SK-N-SH (cell line): Measurements from ENCODE around the gene THADA. TPM values are rescaled to one million over a fixed set of nuclear protein-coding genes. Genes with fewer than 3 reads are reported as not detected.

Experiments used
- CTCF ChIA-PET: fragments of 300-600, 350-600 bp; formaldehyde crosslinking; extraction: SDS; loops from one replicate; lab custom pipeline; 2021; lab: Yijun Ruan, JAX
- POLR2A ChIA-PET: fragments of 350-600 bp; sonication (Branson Sonifier 250); formaldehyde crosslinking; extraction: SDS; loops from one replicate; lab custom pipeline; 2020; ENCODE audit warnings: antibody characterized with exemption, inconsistent platforms; lab: Yijun Ruan, JAX
- DNase-seq: peaks from one replicate; pipeline ENCODE4 v3.0.0; 2012
- H2AFZ ChIP-seq: fragments of 200-600 bp; sonication (generic); 2 replicates; pipeline ENCODE4 v1.8.1; 2016; ENCODE audit warnings: antibody characterized with exemption, mild to moderate bottlenecking, low read depth
- H3F3A ChIP-seq: fragments of 200-600 bp; sonication (generic); replicated peaks from 2 replicates; pipeline ENCODE3; 2016; ENCODE audit warnings: antibody characterized with exemption, mild to moderate bottlenecking; ENCODE audit not compliant: insufficient read depth
- H3K27ac ChIP-seq, 2 experiments: fragments of 200-500 bp in 1 of 2; fragments of 200-600 bp in 1 of 2; sonication (Bioruptor generic) in 1 of 2; sonication (generic), shearing (Covaris generic) in 1 of 2; 2 replicates each; pipeline versions ENCODE4 v1.5.1 to v1.6.1; 2014 to 2016; ENCODE audit warnings: low read depth in 2 of 2, inconsistent platforms in 1 of 2, low read length in 1 of 2, mild to moderate bottlenecking in 1 of 2, mixed read lengths in 1 of 2
- H3K27me3 ChIP-seq: fragments of 200-600 bp; sonication (generic), shearing (Covaris generic); 2 replicates; pipeline ENCODE4 v1.6.1; 2016; ENCODE audit warnings: mixed run types; ENCODE audit not compliant: insufficient read depth
- H3K36me3 ChIP-seq, 2 experiments: fragments of 200-500 bp in 1 of 2; fragments of 200-600 bp in 1 of 2; sonication (Bioruptor generic) in 1 of 2; sonication (generic) in 1 of 2; replicated peaks in 1 of 2; 2 replicates each; pipeline versions ENCODE3 to v1.5.1; 2014 to 2016; ENCODE audit warnings: low read length in 1 of 2, mild to moderate bottlenecking in 1 of 2; ENCODE audit not compliant: insufficient read depth in 2 of 2, control insufficient read depth in 1 of 2
- H3K4me1 ChIP-seq, 2 experiments: fragments of 200-500 bp in 1 of 2; fragments of 200-600 bp in 1 of 2; sonication (Bioruptor generic) in 1 of 2; sonication (generic), shearing (Covaris generic) in 1 of 2; 2 replicates each; pipeline versions ENCODE4 v1.5.1 to v1.6.1; 2014 to 2016; ENCODE audit warnings: low read depth in 1 of 2, low read length in 1 of 2, mixed run types in 1 of 2; ENCODE audit not compliant: insufficient read depth in 2 of 2, control insufficient read depth in 1 of 2
- H3K4me2 ChIP-seq: fragments of 200-600 bp; sonication (generic), shearing (Covaris generic); 2 replicates; pipeline ENCODE4 v1.6.1; 2017; ENCODE audit warnings: mixed run types
- H3K4me3 ChIP-seq, 2 experiments: fragments of 200-500 bp in 1 of 2; fragments of 200-600 bp in 1 of 2; sonication (Bioruptor generic) in 1 of 2; sonication (generic), shearing (Covaris generic) in 1 of 2; 2 replicates each; pipeline versions ENCODE4 v1.5.1 to v1.8.1; 2014 to 2016; ENCODE audit warnings: low read depth in 2 of 2, inconsistent platforms in 1 of 2, low read length in 1 of 2, mild to moderate bottlenecking in 1 of 2, mixed read lengths in 1 of 2, moderate library complexity in 1 of 2
- H3K79me2 ChIP-seq: fragments of 200-600 bp; sonication (generic); 2 replicates; pipeline ENCODE4 v1.8.1; 2017; ENCODE audit warnings: mild to moderate bottlenecking; ENCODE audit not compliant: insufficient read depth
- H3K9ac ChIP-seq: fragments of 200-600 bp; sonication (generic); 2 replicates; pipeline ENCODE4 v1.6.1; 2017; ENCODE audit warnings: mixed run types
- H3K9me2 ChIP-seq: fragments of 200-600 bp; sonication (generic); 2 replicates; pipeline ENCODE4 v1.6.1; 2017; ENCODE audit warnings: mixed run types
- H3K9me3 ChIP-seq: fragments of 200-600 bp; sonication (generic); 2 replicates; pipeline ENCODE4 v1.6.1; 2017; ENCODE audit warnings: mixed run types, mild to moderate bottlenecking, moderate library complexity
- H4K20me1 ChIP-seq: fragments of 200-600 bp; sonication (generic); 2 replicates; pipeline ENCODE4 v1.6.1; 2017; ENCODE audit warnings: mild to moderate bottlenecking, mixed run types; ENCODE audit not compliant: insufficient read depth
- ELF1 ChIP-seq: IDR thresholded peaks from 2 replicates; pipeline ENCODE4 v1.4.0; 2012
- FOXM1 ChIP-seq: IDR thresholded peaks from 2 replicates; pipeline ENCODE4 v1.4.0; 2012; ENCODE audit warnings: low read depth, mild to moderate bottlenecking
- GATA2 ChIP-seq: sonication (generic); formaldehyde crosslinking; IDR thresholded peaks from 2 replicates; pipeline ENCODE4 v1.5.0; 2020; ENCODE audit warnings: mild to moderate bottlenecking, missing genetic modification reagents
- NFIC ChIP-seq: IDR thresholded peaks from 2 replicates; pipeline ENCODE4 v1.4.0; 2012; ENCODE audit warnings: borderline replicate concordance
- NRF1 ChIP-seq: IDR thresholded peaks from 2 replicates; pipeline ENCODE4 v1.6.1; 2012; ENCODE audit warnings: low read depth, mild to moderate bottlenecking, low read length
- POLR2AphosphoS5 ChIP-seq: IDR thresholded peaks from 2 replicates; pipeline ENCODE4 v1.6.1; 2012; ENCODE audit warnings: low read depth, low read length
- RAD21 ChIP-seq: IDR thresholded peaks from 2 replicates; pipeline ENCODE4 v1.6.1; 2012; ENCODE audit warnings: mild to moderate bottlenecking, low read length
- RCOR1 ChIP-seq: fragments of 150-350 bp; IDR thresholded peaks from 2 replicates; pipeline ENCODE4 v1.6.1; 2017; ENCODE audit warnings: antibody characterized with exemption, low read length
- RFX5 ChIP-seq: IDR thresholded peaks from 2 replicates; pipeline ENCODE4 v1.6.1; 2012; ENCODE audit warnings: mild to moderate bottlenecking, improper control_type of control experiment, low read length
- RXRA ChIP-seq: IDR thresholded peaks from 2 replicates; pipeline ENCODE4 v1.4.0; 2012; ENCODE audit warnings: low read depth, mild to moderate bottlenecking, borderline replicate concordance
- TAF1 ChIP-seq: IDR thresholded peaks from 2 replicates; pipeline ENCODE4 v1.6.1; 2012; ENCODE audit warnings: low read depth, mild to moderate bottlenecking, low read length, moderate library complexity, borderline replicate concordance
- TEAD4 ChIP-seq: IDR thresholded peaks from 2 replicates; pipeline ENCODE4 v1.4.0; 2012; ENCODE audit warnings: mild to moderate bottlenecking, borderline replicate concordance; ENCODE audit not compliant: insufficient read depth
- WGBS: methylation state at CpG from one replicate; pipeline ENCODE4 v1.1.6; 2017; ENCODE audit warnings: low lambda C conversion rate; 5-methylcytosine and 5-hydroxymethylcytosine counted together
- polyA plus RNA-seq, 3 experiments: library from polyadenylated mRNA; depleted of rRNA; stranded (reverse); fragments of >200 nt; gene quantifications; 2 replicates each; pipeline ENCODE4 v1.2.3, GENCODE V29; 2012
- TF ChIP-seq, protein P1 (sequence below): IDR thresholded peaks from 2 replicates; pipeline ENCODE4 v1.6.1; 2012; ENCODE audit warnings: mild to moderate bottlenecking, low read depth, low read length, moderate library complexity
- TF ChIP-seq, protein P2 (sequence below): IDR thresholded peaks from 2 replicates; pipeline ENCODE4 v1.4.0; 2012; ENCODE audit warnings: low read depth
- TF ChIP-seq, protein P3 (sequence below): fragments of 150-350 bp; IDR thresholded peaks from 2 replicates; pipeline ENCODE4 v1.6.1; 2017; ENCODE audit warnings: antibody characterized with exemption, low read length, low read depth, borderline replicate concordance

The THADA gene
- polyA plus RNA-seq, 1 of the 3 experiments (the other 2 are of a cell fraction): 25.6 TPM

DNA sequence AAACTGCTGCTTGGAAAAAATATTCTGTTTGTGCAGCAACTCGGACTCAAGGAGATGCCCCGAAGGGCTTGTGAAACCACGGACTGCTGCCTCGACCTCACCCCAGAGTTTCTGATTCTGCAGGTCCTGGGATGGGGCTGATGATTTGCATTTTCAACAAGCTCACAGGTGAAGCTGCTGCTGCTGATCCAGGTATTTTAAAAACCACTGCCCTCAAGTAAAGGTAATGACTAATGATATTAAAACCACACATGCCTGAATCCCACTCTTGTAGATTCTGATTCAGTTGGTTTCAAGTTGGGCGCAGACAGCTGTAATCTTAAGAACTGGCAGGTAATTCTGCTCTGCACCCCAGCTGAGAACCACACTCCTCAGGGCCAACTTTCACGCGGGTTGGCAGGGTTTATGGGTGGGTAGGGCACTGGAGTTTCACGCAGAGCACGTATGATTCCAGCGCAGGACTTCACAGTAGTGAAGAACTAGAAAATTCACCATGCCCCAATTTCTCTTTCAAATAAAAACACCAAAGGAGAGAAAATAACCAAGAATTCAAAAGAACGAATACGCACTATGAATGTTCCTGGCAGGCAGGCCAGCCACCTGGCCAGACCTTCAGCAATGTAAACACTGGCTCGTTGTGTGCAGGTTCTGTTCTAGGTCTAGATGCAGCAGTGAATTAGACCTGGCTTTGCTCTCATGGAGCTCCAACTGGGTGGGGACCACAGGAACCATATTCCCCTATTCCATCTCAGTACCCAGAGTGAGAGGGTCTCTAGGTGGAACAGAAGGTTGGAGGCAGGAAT lies 294.9 kb downstream of the THADA start (continued):
- TF ChIP-seq, protein P1, sequence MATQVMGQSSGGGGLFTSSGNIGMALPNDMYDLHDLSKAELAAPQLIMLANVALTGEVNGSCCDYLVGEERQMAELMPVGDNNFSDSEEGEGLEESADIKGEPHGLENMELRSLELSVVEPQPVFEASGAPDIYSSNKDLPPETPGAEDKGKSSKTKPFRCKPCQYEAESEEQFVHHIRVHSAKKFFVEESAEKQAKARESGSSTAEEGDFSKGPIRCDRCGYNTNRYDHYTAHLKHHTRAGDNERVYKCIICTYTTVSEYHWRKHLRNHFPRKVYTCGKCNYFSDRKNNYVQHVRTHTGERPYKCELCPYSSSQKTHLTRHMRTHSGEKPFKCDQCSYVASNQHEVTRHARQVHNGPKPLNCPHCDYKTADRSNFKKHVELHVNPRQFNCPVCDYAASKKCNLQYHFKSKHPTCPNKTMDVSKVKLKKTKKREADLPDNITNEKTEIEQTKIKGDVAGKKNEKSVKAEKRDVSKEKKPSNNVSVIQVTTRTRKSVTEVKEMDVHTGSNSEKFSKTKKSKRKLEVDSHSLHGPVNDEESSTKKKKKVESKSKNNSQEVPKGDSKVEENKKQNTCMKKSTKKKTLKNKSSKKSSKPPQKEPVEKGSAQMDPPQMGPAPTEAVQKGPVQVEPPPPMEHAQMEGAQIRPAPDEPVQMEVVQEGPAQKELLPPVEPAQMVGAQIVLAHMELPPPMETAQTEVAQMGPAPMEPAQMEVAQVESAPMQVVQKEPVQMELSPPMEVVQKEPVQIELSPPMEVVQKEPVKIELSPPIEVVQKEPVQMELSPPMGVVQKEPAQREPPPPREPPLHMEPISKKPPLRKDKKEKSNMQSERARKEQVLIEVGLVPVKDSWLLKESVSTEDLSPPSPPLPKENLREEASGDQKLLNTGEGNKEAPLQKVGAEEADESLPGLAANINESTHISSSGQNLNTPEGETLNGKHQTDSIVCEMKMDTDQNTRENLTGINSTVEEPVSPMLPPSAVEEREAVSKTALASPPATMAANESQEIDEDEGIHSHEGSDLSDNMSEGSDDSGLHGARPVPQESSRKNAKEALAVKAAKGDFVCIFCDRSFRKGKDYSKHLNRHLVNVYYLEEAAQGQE: no peak
- TF ChIP-seq RFX5: no peak
- no peak for TF ChIP-seq FOXM1
- TF ChIP-seq TEAD4: no peak
- no peak for TF ChIP-seq NFIC

DNA sequence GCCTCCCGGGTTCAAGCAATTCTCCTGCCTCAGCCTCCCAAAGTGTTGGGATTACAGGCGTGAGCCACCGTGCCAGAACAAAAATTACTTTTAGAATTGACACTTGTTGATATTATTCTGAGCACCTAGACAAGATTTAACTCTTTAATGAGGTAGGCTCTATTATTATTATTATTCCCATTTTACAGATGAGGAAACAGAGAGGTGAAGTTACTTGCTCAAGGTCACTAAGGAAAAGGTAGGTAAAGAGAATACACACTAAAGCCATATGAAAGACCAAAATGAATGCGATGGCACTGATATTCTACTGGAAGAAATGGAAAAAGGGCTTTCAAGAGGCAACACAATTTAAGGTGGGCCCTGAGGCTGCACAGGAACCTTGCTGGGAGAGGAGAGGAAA lies 295.6 kb downstream of the THADA start:
- Histone ChIP-seq H3K4me1 (peaks cover 0 to 13% of the 10 kb centered on the region in 2 experiments; a peak in 2 of 4 replicates), H3F3A (no peaks in the 10 kb centered on the region), H3K4me3 (no peak overlapping the region), H3K27me3 (no peaks in the 10 kb centered on the region), H3K9me3 (no peaks in the 10 kb centered on the region), H3K4me2 (no peak overlapping the region), H3K9me2 (no peaks in the 10 kb centered on the region), H3K9ac (no peak overlapping the region), H3K79me2 (no peaks in the 10 kb centered on the region), H3K36me3 (no peaks in the 10 kb centered on the region), H3K27ac (peak overlapping the region in 1 of 2 experiments; percentile 37; a peak in 1 of 4 replicates), H2AFZ (no peak overlapping the region), H4K20me1 (no peaks in the 10 kb centered on the region)
- no peak for DNase-seq
- POLR2A ChIA-PET: no interaction called here
- TF ChIP-seq, protein P1: no peak
- TF ChIP-seq RAD21: no peak
- TF ChIP-seq GATA2 (CRISPR knock-in tag): no peak
- no peak for TF ChIP-seq RFX5
- no peak for TF ChIP-seq ELF1
- TF ChIP-seq, protein P2, sequence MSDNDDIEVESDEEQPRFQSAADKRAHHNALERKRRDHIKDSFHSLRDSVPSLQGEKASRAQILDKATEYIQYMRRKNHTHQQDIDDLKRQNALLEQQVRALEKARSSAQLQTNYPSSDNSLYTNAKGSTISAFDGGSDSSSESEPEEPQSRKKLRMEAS: no peak
- TF ChIP-seq NRF1: no peak
- no peak for TF ChIP-seq POLR2AphosphoS5
- no peak for TF ChIP-seq TAF1
- TF ChIP-seq RXRA: no peak
- TF ChIP-seq, protein P3, sequence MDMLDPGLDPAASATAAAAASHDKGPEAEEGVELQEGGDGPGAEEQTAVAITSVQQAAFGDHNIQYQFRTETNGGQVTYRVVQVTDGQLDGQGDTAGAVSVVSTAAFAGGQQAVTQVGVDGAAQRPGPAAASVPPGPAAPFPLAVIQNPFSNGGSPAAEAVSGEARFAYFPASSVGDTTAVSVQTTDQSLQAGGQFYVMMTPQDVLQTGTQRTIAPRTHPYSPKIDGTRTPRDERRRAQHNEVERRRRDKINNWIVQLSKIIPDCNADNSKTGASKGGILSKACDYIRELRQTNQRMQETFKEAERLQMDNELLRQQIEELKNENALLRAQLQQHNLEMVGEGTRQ: no peak
- no peak for TF ChIP-seq RCOR1
- no peak for TF ChIP-seq TEAD4
- CTCF ChIA-PET: interaction anchor here (1.1 kb wide), 1 partner anchor 24 kb away, joined by 4 read pairs; no protein-coding TSS in a partner anchor
- 96% methylated on average over 4 of the region's 4 CpGs for WGBS
